Neutrophil (primary cell): ENCODE measurements around the gene DNAAF3.
"Not testable (repeated sequence)": the region's sequence is repeated elsewhere in the genome, so short reads cannot be mapped to it uniquely, and the experiment has no call there.

Experiments used
- H3K27ac ChIP-seq: fragments of 200-600 bp; sonication (generic); 2 replicates; pipeline ENCODE4 v1.5.1; 2016; ENCODE audit warnings: mild to moderate bottlenecking, moderate library complexity
- H3K27me3 ChIP-seq: fragments of 200-600 bp; sonication (generic); 2 replicates; pipeline ENCODE4 v1.6.0; 2016; ENCODE audit warnings: mild to moderate bottlenecking
- H3K36me3 ChIP-seq: fragments of 200-600 bp; sonication (generic); 2 replicates; pipeline ENCODE4 v1.5.1; 2017
- H3K4me1 ChIP-seq, 2 experiments: fragments of 200-600 bp in 1 of 2; sonication (generic) in 1 of 2; 1 replicate in 1 of 2; 2 replicates in 1 of 2; pipeline versions ENCODE4 v1.5.1 to v1.6.1; 2013 to 2016; ENCODE audit warnings: low read depth in 1 of 2, low read length in 1 of 2, mild to moderate bottlenecking in 1 of 2, moderate library complexity in 1 of 2; ENCODE audit not compliant: control insufficient read depth in 1 of 2, insufficient read depth in 1 of 2
- H3K4me3 ChIP-seq, 2 experiments: fragments of 200-600 bp in 1 of 2; sonication (generic) in 1 of 2; 1 replicate in 1 of 2; 2 replicates in 1 of 2; pipeline ENCODE4 v1.5.1; 2013 to 2016; ENCODE audit warnings: low read depth in 1 of 2, low read length in 1 of 2, mild to moderate bottlenecking in 1 of 2, moderate library complexity in 1 of 2
- H3K9me3 ChIP-seq: fragments of 200-600 bp; sonication (generic); 2 replicates; pipeline ENCODE4 v1.5.1; 2016
- CTCF ChIP-seq: fragments of 200-600 bp; sonication (generic); IDR thresholded peaks from 2 replicates; pipeline ENCODE4 v1.5.1; 2016; ENCODE audit warnings: antibody characterized with exemption

The DNAAF3 gene

GRCh38 chr19:55158423-55158822, 8.0 kb downstream of the DNAAF3 start:
- no peaks in the 10 kb centered on the region for H3K4me1 ChIP-seq
- TF ChIP-seq CTCF, result no peak
- no peaks in the 10 kb centered on the region for H3K36me3 ChIP-seq
- H3K27me3 ChIP-seq, result peaks cover 93% of the 10 kb centered on the region
- no peaks in the 10 kb centered on the region for H3K9me3 ChIP-seq
- H3K4me3 ChIP-seq, result no peak overlapping the region
- H3K27ac ChIP-seq, result no peak overlapping the region

GRCh38 chr19:55157064-55157908, 9.1 kb downstream of the DNAAF3 start, which contains the start of gene TNNI3:
Gene TNNI3 (minus strand): TSS chr19:55157732. CDS start chr19:55157589, 143 bp downstream.
- Histone ChIP-seq H3K27me3 (peaks cover 84% of the 10 kb centered on the region), H3K9me3 (no peaks in the 10 kb centered on the region), H3K36me3 (no peaks in the 10 kb centered on the region), H3K4me3 (no peak within 1 kb of the TSS), H3K4me1 (no peaks in the 10 kb centered on the region), H3K27ac (no peak within 1 kb of the TSS)
- TF ChIP-seq CTCF, result no peak

DNA sequence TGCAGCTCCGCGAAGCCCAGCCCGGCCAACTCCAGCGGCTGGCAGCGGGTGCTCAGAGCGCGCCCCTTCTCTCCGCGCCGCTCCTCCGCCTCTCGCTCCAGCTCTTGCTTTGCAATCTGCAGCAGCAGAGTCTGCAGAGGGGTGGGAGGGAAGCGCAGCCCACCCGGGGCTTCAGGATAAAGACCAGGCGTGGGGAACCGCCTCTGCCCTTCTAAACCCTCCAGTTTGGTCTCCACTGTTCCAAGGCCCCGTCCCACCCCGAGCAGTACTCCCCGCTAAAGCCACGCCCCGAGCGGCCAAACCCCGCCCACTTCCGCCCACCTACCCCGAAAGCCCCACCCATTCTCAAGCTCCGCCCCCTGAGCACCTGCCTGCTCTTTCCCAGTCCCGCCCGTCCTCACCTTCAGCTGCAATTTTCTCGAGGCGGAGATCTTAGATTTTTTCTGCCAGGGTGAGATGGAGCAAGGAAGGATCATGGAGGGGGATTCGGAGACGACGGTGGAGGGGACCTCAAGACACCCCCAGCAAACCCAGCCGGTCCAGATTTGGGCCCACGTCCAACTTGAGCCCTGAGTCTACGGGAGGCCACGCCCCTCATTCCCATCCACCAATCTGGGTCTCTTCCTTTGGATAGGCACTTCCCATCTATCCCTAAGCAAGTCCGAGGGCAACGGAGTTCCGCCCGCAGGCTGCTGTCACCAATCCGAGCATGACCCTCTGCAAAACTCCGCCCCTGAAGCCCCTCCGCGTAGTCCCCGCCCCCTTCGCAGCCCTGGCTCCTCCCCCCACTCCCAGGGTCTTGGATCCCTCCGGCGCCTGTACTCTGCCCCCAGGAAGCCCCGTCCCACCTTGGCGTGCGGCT, 10.0 kb downstream of the DNAAF3 start:
- peaks cover 75% of the 10 kb centered on the region for H3K27me3 ChIP-seq
- H3K36me3 ChIP-seq, result no peaks in the 10 kb centered on the region
- no peaks in the 10 kb centered on the region for H3K9me3 ChIP-seq
- H3K4me3 ChIP-seq, result no peak overlapping the region
- H3K27ac ChIP-seq, result no peak overlapping the region
- no peaks in the 10 kb centered on the region for H3K4me1 ChIP-seq
- no peak for TF ChIP-seq CTCF

- peaks cover 72% of the 10 kb centered on the region for H3K27me3 ChIP-seq
- H3K27ac ChIP-seq, H3K36me3 ChIP-seq, H3K4me1 ChIP-seq, H3K4me3 ChIP-seq, H3K9me3 ChIP-seq: not testable (repeated sequence)
Measured at GRCh38 chr19:55155784-55156183, 10.6 kb downstream of the DNAAF3 start.

GRCh38 chr19:55153652-55154264, 12.7 kb downstream of the DNAAF3 start:
- Histone ChIP-seq H3K9me3 (no peaks in the 10 kb centered on the region), H3K27ac (no peak overlapping the region), H3K27me3 (peaks cover 72% of the 10 kb centered on the region), H3K36me3 (no peaks in the 10 kb centered on the region), H3K4me3 (no peak overlapping the region), H3K4me1 (no peaks in the 10 kb centered on the region)
- no peak for TF ChIP-seq CTCF
